ENCODE results near the gene PLPPR2.
"Not testable (repeated sequence)": the region's sequence is repeated elsewhere in the genome, so short reads cannot be mapped to it uniquely, and the experiment has no call there.

PLPPR2 gene

DNA sequence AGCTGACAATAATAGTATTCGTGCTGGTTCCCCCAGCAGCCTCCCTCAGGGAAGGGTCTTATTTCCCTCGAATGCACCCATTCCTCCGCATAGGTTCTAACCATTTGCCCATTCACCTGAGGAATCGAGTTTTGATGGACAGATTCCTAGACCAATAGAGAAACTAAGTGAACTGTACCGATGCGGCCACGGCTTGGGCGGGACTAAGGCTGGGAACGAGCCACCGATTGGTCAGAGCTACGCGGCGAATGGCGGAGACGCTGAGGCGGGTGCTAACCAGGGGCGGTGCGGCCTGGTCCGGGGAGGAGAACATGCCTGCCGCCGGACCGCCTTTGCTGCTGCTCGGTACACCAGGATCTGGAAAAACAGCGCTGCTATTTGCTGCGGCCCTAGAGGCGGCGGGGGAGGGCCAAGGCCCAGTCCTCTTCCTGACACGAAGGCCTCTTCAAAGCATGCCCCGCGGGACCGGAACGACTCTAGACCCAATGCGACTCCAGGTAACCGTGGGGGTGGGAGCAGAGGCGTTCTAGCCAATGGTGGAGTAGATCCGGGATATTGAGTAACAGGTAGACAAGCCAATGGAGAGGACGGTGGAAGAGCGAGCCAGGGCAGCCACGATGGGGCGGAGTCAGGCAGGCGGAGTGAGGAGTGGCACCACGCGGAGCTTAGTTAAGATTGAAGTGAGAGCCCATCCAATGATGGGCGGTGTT lies 19.4 kb downstream of the PLPPR2 start, which contains the start of gene SWSAP1:
Gene SWSAP1 (plus strand): TSS at position 234 of the 710 bp plus-strand sequence. CDS start 15 bp downstream, at position 249.
- DNase-seq: peak; percentile 100

DNA sequence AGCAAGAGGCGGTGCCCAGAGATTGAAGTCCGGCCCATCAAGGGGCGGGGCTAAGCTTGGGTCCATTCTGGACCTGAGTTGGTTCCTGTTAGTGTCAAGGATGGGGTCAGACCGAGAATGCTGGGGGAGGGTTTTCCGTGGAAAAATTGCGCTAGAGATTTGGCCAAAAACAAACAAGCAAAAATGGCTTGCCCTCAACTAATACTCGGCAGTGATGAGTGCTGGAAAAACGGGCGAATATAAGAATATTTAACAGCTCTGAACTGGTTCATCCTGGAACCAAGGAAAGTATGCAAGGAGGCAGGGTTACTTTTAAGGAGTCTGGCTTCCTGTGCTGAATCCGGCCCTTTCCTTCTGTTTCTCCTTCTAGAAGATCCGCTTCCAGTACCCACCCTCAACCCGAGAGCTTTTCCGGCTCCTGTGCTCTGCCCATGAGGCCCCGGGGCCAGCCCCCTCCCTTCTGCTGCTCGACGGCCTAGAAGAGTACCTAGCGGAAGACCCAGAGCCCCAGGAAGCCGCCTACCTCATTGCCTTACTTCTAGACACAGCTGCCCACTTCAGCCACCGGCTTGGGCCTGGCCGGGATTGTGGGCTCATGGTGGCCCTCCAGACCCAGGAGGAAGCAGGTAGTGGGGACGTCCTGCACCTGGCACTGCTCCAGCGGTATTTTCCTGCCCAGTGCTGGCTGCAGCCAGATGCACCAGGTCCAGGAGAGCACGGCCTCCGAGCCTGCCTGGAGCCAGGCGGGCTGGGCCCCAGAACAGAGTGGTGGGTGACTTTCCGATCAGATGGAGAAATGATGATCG lies 20.1 kb downstream of the PLPPR2 start:
- peak; percentile 45 for DNase-seq

DNA sequence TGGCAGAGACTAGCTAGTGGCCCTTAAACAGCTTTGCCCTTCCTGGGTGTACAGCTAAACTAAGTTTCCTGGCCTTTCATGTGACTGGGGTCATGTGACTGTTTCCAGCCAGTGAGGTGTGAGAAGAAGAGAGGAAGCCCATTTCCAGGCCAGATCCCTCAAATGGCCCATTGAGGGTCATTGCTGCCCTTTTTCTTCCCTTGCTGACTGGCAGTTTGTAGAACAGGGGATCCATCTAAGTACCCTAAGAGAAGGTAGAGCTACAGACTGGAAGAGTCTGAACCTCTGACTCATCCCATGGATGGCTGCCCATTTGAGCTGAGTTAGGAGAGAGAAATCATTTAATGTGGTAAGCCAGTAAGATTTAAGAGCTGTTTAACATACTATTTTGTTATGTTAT lies 22.0 kb downstream of the PLPPR2 start:
- peak; percentile 1 for DNase-seq

DNA sequence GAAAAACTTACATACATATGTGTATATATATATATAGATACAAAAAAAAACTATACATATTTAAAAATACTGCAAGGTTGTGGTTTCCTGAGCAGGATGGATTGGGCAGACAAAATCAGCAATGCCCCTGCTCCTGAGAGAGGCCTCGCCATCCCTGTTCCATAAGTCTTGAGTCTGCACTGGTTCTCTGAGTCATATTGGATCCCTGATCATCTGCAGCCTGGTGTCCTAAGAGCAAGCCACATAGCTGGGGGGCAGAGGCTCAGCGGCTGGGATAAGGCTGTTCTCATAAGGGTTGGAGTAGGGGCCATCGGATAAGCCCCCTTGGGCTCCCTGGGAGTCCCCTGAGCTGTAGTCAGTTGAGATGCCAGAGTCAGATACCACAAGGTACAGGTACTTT lies 22.5 kb downstream of the PLPPR2 start:
- DNase-seq: no peak

DNA sequence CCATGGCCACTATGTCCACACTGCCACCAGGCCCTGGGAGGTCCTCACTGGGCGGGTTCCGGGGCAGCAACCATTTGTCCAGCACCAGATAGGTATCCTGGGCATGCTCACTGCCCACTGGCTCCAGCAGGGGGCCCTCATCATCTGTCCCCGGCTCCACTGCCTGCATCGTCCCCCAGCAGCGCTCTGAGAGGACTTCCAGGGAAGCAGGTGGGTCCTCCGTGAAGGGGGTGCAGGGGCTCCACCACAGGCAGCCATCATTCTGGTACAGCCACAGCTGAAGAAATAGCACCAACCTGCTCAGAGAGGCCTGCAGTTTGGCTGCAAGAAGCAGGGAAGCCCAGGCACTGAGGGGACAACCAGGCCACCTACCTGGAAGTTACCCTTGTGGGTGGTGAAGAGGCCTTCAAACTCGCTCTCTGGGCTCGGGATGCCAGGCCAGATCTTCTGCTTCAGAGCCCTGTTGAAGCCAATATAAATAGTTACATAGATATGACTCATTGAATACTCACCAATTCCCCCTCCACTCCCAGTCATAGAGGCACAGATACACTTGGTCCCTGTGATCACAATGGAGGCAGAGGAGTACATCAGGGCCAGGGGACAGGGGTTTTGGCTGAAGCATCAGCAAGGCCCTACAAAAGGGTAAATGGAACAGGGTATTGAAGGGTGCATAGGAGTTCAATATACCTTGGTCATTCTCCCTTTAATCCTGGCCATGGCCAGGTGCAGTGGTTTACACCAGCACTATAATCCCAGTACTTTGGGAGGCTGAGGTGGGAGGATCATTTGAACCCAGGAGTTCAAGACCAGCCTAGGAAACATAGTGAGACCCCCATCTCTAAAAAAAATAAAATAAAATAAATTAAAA lies 23.3 kb downstream of the PLPPR2 start:
- DNase-seq: peak; percentile 18

DNA sequence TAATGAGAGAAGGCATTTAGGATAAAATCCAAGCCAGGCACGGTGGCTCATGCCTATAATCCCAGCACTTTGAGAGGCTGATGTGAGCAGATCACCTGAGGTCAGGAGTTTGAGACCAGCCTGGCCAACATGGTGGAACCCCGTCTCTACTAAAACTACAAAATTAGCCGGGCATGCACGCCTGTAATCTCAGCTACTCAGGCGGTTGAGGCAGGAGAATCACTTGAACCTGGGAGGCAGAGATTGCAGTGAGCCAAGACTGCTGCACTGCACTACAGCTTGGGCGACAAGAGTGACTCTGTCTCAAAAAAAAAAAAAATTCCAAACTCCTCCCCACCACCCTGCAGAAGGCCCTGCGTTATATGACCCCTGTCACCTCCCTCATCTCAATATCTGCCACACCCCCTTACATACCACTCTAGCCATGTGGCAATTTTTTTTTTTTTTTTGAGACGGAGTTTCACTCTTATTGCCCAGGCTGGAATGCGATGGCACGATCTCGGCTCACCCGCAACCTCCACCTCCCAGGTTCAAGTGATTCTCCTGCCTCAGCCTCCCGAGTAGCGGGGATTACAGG lies 24.1 kb downstream of the PLPPR2 start:
- not testable (repeated sequence) for DNase-seq

DNA sequence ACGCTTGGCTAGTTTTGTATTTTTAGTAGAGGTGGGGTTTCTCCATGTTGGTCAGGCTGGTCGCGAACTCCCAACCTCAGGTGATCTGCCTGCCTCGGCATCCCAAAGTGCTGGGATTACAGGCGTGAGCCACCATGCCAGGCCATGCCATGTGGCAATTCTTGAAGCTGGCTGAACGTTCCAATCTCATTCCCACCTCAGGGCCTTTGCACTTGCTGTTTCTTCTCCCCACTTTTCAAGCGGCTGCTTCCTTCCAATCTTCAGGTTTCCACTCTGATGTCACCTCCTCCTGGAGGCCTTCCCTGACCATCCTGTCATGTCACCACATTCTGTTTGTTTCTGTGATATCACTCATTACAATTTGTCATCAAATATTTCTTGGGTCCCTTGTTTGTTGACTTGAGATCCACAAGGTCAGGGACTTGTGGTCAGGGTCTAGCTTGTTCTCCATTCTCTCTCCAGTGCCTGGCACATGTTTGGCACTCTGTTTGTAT lies 24.7 kb downstream of the PLPPR2 start:
- no peak for DNase-seq

DNA sequence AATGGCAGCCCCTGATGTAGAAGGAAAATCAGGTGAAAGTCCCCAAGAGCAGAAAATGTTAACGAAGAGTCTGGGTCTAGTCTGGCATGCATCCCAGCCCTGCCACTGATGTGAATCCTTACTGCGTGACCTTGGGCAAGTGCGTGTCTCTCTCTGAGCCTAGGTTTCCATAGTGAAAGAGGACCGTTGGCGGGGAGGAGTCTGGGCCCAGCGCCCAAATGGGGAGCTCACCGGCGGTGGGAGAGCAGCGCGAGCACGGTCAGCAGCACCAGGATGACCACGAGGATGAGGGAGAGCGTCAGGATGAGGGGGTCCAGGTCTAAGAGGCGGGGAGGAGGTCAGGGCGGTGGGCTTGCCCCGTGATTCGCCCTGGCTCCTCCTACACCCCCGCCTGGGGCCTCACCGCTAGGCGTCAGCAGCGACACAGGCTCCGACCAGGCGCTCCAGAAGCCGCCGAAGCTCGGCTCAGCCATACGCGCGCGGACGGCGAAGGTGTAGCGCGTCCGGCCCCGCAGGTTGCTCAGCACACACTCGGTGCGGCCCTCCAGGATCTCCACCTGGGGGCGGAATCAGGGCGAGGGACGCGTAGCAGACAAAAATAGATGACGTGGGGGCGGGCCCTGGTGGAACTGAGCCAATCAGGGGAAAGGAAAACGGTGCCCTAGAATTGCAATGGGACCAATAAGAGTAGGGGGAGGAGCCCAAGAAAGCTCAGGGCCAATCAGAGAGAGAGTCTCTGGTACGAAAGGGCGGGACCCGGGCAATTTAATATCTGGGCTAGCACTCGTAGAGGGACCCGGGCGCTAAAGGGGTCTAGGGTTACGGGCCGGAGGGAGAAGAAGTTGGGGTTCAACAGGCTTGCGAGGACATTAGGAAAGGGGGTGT lies 25.7 kb downstream of the PLPPR2 start:
- peak; percentile 99 for DNase-seq

DNA sequence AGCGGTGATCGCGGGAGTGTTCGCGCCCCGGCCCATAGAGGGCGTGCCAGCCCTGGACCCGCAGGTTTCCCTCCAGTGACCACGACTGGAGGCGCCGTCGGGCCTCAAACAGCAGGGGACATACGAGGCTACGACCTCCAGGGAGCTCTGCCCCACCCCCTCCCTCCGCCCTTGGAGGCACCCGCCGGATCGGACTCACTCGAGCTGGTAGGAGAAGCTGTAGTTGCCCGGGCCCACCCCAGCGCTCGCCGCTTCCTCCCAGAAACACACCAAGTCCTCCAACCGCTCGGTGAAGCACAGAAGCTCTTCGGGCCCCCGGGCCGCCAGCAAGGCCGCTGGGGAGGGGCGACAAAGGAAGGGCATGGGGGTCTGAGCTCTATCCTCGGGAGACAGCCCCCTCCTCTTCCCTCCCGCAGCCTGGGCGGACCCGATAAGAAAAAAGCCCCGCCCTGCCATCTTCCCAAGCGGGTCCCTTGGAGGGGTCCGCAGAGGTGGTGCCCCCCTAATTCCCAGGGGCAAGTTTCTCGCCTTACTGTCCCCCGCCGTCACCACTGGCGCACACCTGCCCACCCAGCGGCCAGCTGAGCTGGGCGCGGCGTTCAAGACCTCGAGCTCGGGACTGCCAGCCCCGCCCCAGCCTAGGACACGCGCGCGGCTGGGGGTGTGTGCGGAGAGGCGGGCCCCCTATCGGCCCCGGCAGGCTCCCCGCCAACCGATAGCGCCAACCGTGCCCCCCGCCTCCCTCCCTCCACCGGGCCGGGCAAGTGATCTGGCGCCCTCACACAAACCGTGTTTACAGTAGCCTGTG lies 27.9 kb downstream of the PLPPR2 start:
- peak; percentile 45 for DNase-seq

DNA sequence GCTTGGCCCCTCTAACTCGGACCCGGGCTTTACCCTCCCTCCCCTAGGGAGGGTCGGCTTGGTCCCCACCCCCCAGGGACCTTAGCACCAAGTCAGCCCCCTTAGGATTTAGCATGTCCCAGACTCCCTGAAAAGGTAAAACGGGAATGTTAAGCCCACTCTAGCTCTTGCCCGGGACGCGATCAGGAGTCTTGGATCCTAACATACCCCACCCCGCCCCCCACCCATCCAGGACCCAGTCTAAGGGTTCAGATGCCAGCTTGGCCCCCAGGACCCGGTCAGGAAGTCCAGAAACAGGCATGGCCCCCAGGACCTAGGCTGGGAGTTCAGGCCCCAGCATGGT lies 28.4 kb downstream of the PLPPR2 start:
- DNase-seq: no peak

DNA sequence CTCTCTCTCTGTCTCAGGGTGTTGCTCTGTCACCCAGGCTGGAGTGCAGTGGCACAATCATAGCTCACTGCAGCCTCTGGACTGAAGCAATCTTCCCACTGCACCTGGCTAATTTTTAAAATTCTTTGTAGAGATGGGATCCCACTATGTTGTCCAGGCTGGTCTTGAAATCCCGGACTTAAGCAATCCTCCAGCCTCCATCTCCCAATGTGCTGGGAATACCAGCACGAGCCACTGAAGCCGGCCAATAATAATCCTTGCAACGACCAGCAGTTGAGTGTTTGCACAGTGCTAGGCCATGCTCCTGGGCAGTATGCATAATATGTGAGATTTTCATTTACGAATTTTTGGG lies 29.5 kb downstream of the PLPPR2 start:
- no peak for DNase-seq

DNA sequence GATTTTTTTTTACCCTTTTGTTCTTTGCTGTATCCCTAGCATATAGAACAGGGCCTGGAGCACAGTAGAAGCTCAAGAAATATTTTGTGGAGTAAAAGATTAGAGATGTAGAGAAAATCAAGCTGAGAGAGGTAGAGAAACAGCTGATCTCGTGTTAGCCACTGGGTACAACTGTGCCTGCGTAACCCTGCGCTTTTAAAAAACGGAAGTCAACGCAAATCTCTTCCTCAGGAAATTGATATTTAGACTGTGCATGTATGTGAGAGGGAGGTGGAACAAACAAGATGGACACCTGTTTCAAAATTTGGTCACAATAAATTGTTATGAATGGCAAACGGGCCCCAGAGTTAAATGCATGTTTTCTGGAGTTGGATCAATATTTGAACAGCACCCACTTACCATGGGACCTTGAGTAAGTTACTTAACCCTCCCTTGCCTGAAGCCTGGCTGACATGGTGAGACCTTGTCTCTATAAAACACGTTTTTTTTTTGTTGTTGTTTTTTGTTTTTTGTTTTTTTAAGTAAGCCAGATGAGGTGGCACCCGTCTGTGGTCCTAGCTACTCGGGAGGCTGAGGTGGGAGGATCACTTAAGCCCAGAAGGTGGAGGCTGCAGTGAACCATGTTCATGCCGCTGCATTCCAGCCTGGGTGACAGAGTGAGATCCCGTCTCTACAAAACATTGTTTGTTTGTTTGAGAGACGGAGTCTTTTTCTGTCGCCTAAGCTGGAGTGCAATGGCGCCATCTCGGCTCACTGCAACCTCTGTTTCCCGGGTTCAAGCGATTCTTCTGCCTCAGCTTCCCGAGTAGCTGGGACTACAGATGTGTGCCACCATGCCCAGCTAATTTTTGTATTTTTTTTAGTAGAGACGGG lies 32.2 kb downstream of the PLPPR2 start:
- no peak for DNase-seq

DNA sequence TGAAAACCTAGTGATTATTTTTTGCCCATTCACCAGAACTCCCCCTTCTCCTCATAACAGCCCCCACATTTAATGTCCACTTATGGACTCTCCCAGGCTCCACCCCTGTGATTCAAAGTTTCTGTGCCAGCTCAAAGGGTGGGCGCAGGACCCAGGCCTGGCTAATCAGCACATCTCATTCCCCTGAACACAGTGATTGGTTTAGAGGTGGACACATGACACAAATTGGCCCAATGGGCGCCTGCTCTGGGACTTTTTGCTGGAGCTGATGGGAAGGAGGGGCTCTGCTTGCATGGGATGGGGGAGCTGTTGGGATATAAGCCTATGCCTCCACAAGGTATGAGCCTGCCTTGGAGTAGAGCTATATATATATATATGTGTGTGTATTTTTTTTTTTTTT lies 35.1 kb downstream of the PLPPR2 start:
- no peak for DNase-seq

DNA sequence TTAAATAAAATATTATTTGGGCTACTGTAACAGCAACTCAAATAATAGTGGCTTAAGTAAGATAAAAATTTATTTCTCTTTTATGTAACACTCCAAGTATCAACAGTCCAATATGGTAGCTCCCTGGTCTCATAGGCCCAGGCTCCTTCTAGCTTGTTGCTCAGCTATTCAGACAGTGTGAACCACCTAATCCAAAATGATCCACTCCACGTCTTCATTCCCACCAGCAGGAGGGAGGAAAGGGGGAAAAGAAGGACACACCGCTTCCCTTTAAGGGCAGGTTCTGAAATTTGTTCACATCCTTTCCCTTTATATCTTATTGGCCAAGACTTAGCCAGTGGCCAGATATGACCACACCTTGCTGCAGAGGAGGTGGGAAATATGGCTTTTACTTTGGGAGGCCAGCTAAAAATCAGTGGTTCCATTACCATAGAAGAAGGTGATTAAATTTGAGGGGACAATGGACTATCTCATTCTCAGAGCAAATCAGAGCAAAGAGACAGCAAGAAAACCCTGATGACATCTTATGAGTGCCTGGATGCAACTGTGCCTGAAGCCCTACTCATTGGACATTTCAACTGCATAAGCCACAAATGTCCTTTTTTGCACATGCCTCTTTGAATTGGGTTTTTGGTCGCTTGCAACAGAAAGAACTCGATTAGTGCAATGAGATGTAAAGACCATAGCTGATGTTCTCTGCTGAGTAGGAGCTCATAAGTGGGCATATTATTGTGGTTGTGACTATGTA lies 35.9 kb downstream of the PLPPR2 start:
- no peak for DNase-seq

DNA sequence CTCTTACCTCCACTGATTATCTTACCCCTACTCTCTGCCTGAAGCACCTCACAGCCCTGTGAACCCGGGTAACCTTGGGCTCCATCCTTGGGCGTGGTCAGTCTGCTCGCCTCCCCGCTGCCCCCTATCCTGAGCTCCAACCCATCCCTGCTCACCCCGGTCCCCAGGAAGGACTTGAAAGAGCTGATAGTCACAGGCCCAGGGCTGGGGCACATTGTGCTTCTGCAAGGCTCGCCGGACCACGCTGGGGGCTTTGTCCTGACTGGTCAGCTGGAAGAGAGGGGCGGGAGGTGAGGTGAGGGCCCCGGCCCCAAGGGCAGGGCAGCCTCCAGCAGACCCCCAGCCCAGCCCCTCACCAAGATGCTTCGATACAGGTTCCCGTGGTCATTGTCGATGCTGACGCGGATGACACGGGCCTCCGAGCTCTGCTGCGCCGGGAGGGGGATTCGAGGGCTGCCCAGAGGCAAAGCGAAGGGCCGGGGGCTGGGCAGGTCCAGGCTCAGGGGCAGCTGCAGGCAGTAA lies 41.9 kb downstream of the PLPPR2 start:
- DNase-seq: no peak

DNA sequence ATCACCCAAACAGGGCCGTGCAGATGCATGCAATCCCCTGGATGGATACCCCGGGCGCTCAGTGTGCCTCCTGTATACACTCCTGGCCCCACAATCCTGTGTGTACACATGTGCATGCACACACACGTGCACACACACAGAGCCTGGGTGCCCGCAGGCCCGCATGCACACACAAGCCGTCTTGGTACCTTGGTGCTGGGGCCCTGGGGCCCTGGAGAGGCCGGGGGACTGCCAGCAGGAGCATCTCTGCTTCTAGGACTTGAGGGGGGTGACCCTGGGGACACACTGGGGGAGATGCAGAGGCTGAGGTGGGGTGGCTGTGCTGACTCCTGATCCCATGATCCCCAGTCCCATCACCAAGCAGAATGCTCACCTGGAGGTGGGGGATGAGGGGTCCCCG lies 44.4 kb downstream of the PLPPR2 start:
- DNase-seq: no peak

DNA sequence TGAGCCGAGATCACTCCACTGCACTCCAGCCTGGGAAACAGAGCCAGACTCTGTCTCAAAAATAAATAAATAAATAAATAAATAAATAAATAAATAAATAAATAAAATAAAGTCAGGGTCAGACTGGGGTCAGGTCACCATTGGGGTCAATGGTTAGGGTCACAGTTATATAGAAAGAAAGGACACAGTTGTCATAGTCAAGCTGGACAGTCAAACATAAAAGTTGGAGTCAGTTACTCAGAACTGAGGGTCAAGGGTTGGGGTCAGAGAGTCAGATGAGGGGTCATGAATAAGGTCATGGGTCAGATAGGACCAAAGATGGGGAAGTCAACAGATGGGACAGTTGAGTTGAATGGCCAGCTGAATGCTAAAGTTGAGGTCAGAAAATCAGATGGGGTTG lies 45.6 kb downstream of the PLPPR2 start:
- no peak for DNase-seq

DNA sequence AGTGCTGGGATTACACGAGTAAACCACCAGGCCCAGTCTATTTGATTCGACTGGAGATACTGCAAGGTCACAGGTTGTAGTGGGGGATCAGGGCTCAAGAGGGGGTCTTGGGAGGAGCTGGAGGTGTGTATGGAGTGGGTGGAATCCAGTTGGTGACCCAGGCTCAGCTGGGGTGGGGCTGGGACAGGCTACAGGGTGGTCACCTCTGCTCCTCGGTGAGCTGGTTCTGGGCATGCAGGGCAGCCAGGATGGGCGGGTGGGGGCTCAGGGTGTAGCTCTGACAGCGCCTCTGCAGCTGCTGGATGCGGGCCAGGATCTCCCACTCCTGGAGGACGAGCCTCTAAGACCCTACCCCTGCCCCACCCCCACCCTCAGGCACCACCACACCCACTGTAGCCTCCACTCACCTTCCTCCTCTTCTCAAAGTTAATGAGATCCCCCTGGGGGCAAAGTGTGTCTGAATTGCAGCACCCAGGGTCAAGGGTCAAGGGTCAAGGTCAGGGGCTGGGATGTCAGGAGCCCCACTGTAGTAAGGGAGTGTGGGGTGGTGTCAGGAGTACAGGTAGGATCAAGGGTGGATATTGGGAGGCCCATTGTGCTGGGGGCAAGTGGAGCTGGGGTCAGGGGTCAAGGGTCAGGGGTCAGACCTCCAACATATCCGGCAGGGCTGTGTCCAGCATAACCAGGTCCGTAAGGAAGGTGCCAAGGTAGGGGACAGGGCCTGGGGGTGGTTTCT lies 46.7 kb downstream of the PLPPR2 start:
- no peak for DNase-seq
